ENCODE data around the gene ATP10A.

ATP10A gene

GRCh38 chr15:25785641-25786025 lies 77.5 kb downstream of the ATP10A start:
- peak overlapping the region; percentile 29; the same call in 1 of the 2 replicates for H3K4me3 ChIP-seq (ENCODE audit: low read depth, low read length)
- no peak for TF ChIP-seq CTCF (IDR thresholded peaks at IDR 0.05; ENCODE audit: low read depth, low read length)

GRCh38 chr15:25784876-25785640 lies 78.1 kb downstream of the ATP10A start:
- TF ChIP-seq CTCF (IDR thresholded peaks at IDR 0.05; ENCODE audit: low read depth, low read length): no peak
- H3K4me3 ChIP-seq (ENCODE audit: low read depth, low read length): peak overlapping the region; percentile 29; the same call in 1 of the 2 replicates

- peak; percentile 29; the same call in 1 of the 2 replicates for TF ChIP-seq CTCF (IDR thresholded peaks at IDR 0.05; ENCODE audit: low read depth, low read length)
- no peak overlapping the region for H3K4me3 ChIP-seq (ENCODE audit: low read depth, low read length)
Measured at GRCh38 chr15:25783607-25784540, 79.3 kb downstream of the ATP10A start.

- no peak for TF ChIP-seq CTCF (IDR thresholded peaks at IDR 0.05; ENCODE audit: low read depth, low read length)
- H3K4me3 ChIP-seq (ENCODE audit: low read depth, low read length): no peak overlapping the region
Measured at GRCh38 chr15:25783134-25783533, 80.0 kb downstream of the ATP10A start.

GRCh38 chr15:25780479-25781255 lies 82.5 kb downstream of the ATP10A start:
- H3K4me3 ChIP-seq (ENCODE audit: low read depth, low read length): no peak overlapping the region
- TF ChIP-seq CTCF (IDR thresholded peaks at IDR 0.05; ENCODE audit: low read depth, low read length): no peak

- no peak overlapping the region for H3K4me3 ChIP-seq (ENCODE audit: low read depth, low read length)
- no peak for TF ChIP-seq CTCF (IDR thresholded peaks at IDR 0.05; ENCODE audit: low read depth, low read length)
Measured at GRCh38 chr15:25778161-25778560, 85.0 kb downstream of the ATP10A start.
